IMR-90 (cell line): ENCODE data around the gene ASTN2.

Source experiments
- BHLHE40 ChIP-seq: fragments of 150-350 bp; IDR thresholded peaks from 2 replicates; pipeline ENCODE4 v1.6.1; 2016; ENCODE audit warnings: mild to moderate bottlenecking, low read depth, low read length
- CEBPB ChIP-seq: IDR thresholded peaks from 2 replicates; pipeline ENCODE4 v1.6.1; 2012; ENCODE audit warnings: low read depth, low read length, improper control_type of control experiment
- CTCF ChIP-seq: conservative IDR thresholded peaks from 2 replicates; pipeline ENCODE4 v1.5.1; 2012; ENCODE audit warnings: mild to moderate bottlenecking, low read depth, low read length, improper control_type of control experiment
- FOS ChIP-seq: fragments of 150-350 bp; IDR thresholded peaks from 2 replicates; pipeline ENCODE4 v1.6.1; 2016; ENCODE audit warnings: low read depth, low read length
- MAZ ChIP-seq: IDR thresholded peaks from 2 replicates; pipeline ENCODE4 v1.6.1; 2012; ENCODE audit warnings: low read depth, mild to moderate bottlenecking, low read length, improper control_type of control experiment, moderate library complexity, borderline replicate concordance
- MXI1 ChIP-seq: IDR thresholded peaks from 2 replicates; pipeline ENCODE4 v1.6.1; 2012; ENCODE audit warnings: low read depth, mild to moderate bottlenecking, low read length, moderate library complexity, borderline replicate concordance
- POLR2A ChIP-seq: IDR thresholded peaks from 2 replicates; pipeline ENCODE4 v1.6.1; 2012; ENCODE audit warnings: mild to moderate bottlenecking, low read depth, low read length
- RAD21 ChIP-seq: IDR thresholded peaks from 2 replicates; pipeline ENCODE4 v1.6.1; 2012; ENCODE audit warnings: low read length, improper control_type of control experiment
- RCOR1 ChIP-seq: IDR thresholded peaks from 2 replicates; pipeline ENCODE4 v1.6.1; 2012; ENCODE audit warnings: mild to moderate bottlenecking, low read length, improper control_type of control experiment; ENCODE audit not compliant: insufficient replicate concordance
- RFX5 ChIP-seq: IDR thresholded peaks from 2 replicates; pipeline ENCODE4 v1.8.0; 2012; ENCODE audit warnings: low read depth, mild to moderate bottlenecking, low read length, moderate library complexity
- SMC3 ChIP-seq: fragments of 150-350 bp; IDR thresholded peaks from 2 replicates; pipeline ENCODE4 v1.6.1; 2016; ENCODE audit warnings: low read depth, mild to moderate bottlenecking, antibody characterized with exemption, low read length, moderate library complexity
- USF2 ChIP-seq: fragments of 150-350 bp; IDR thresholded peaks from 2 replicates; pipeline ENCODE4 v1.6.1; 2017; ENCODE audit warnings: mild to moderate bottlenecking, antibody characterized with exemption, low read length, low read depth
- TF ChIP-seq, protein P1 (sequence below): fragments of 150-350 bp; IDR thresholded peaks from 2 replicates; pipeline ENCODE4 v1.6.1; 2016; ENCODE audit warnings: low read depth, mild to moderate bottlenecking, low read length, moderate library complexity, borderline replicate concordance

GRCh38 chr9:116985596-116985995 lies 429.3 kb downstream of the ASTN2 start:
- no peak for TF ChIP-seq CTCF
- TF ChIP-seq RFX5: no peak
- no peak for TF ChIP-seq CEBPB
- no peak for TF ChIP-seq RCOR1
- TF ChIP-seq MXI1: no peak
- no peak for TF ChIP-seq POLR2A
- TF ChIP-seq RAD21: no peak
- TF ChIP-seq SMC3: no peak
- TF ChIP-seq FOS: no peak
- TF ChIP-seq, protein P1, sequence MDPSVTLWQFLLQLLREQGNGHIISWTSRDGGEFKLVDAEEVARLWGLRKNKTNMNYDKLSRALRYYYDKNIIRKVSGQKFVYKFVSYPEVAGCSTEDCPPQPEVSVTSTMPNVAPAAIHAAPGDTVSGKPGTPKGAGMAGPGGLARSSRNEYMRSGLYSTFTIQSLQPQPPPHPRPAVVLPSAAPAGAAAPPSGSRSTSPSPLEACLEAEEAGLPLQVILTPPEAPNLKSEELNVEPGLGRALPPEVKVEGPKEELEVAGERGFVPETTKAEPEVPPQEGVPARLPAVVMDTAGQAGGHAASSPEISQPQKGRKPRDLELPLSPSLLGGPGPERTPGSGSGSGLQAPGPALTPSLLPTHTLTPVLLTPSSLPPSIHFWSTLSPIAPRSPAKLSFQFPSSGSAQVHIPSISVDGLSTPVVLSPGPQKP: no peak
- TF ChIP-seq BHLHE40: no peak
- TF ChIP-seq USF2: no peak
- TF ChIP-seq MAZ: no peak
